ENCODE data around the gene SLC36A2.

DNA sequence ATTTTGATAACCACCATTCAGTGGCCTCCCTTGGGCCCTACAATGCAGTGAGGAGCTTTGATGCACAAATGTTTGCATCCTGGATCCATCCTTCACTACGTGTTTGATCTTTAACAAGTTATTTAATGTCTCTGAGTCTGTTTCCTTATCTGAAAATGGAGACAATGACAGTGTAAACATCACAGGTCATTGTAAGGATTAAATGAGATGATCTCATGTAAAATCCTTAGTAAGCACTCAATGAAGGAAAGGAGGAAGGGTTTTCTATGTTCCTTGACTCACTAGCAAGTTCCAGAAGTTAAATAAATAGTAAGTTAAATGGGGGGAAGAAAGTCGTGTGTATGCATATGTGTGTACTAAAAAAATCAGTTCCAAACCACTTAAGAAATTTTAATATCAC is 34.0 kb downstream of the SLC36A2 start:
- TF ChIP-seq POU6F1 (CRISPR knock-in tag; IDR thresholded peaks at IDR 0.05; ENCODE audit: borderline replicate concordance, low read depth), result no peak
- no peak for TF ChIP-seq ARNTL (CRISPR knock-in tag; IDR thresholded peaks at IDR 0.05; ENCODE audit: borderline replicate concordance, low read depth)
- no peak for TF ChIP-seq TCF4 (CRISPR knock-in tag; IDR thresholded peaks at IDR 0.05; ENCODE audit: borderline replicate concordance)
- TF ChIP-seq ZNF565 (CRISPR knock-in tag; conservative IDR thresholded peaks at IDR 0.05; ENCODE audit: low read depth), result no peak

Measured in SK-N-SH treated with all-trans-retinoic acid at 6 μM for 48 hours (cell line).